HepG2 (cell line): ENCODE results near the gene NYNRIN. TPM values are rescaled to one million over a fixed set of nuclear protein-coding genes. Genes with fewer than 3 reads are reported as not detected.

Source experiments
- CREM ChIP-seq, 2 experiments: sonication (generic) in 1 of 2; formaldehyde crosslinking in 1 of 2; IDR thresholded peaks; 2 replicates each; pipeline versions ENCODE4 v1.4.0 to v1.6.1; 2016 to 2020; ENCODE audit warnings: antibody characterized with exemption in 1 of 2, mild to moderate bottlenecking in 1 of 2, missing genetic modification reagents in 1 of 2
- FOXK2 ChIP-seq: fragments of 450-650 bp; IDR thresholded peaks from 2 replicates; pipeline ENCODE4 v1.6.1; 2016
- KLF15 ChIP-seq: sonication (generic); formaldehyde crosslinking; IDR thresholded peaks from 2 replicates; pipeline ENCODE4 v1.8.1; 2023; ENCODE audit warnings: borderline replicate concordance, mild to moderate bottlenecking, inconsistent platforms, missing genetic modification reagents, mixed read lengths
- SAFB2 ChIP-seq: sonication (generic); formaldehyde crosslinking; IDR thresholded peaks from 2 replicates; pipeline ENCODE4 v1.5.1; 2020; ENCODE audit warnings: missing genetic modification reagents, low read depth, mild to moderate bottlenecking, borderline replicate concordance
- SMAD1 ChIP-seq: sonication (generic); formaldehyde crosslinking; IDR thresholded peaks from 2 replicates; pipeline ENCODE4 v1.4.0; 2020; ENCODE audit warnings: missing genetic modification reagents, low read depth, mild to moderate bottlenecking, borderline replicate concordance
- ZBTB3 ChIP-seq: sonication (generic); formaldehyde crosslinking; IDR thresholded peaks from 2 replicates; pipeline ENCODE4 v1.4.0; 2020; ENCODE audit warnings: low read depth, mild to moderate bottlenecking, moderate library complexity, missing genetic modification reagents, borderline replicate concordance
- ZNF350 ChIP-seq: sonication (generic); formaldehyde crosslinking; IDR thresholded peaks from 2 replicates; pipeline ENCODE4 v1.4.0; 2020; ENCODE audit warnings: mild to moderate bottlenecking, low read depth, missing genetic modification reagents, borderline replicate concordance
- ZNF567 ChIP-seq: sonication (generic); formaldehyde crosslinking; IDR thresholded peaks from 2 replicates; pipeline ENCODE4 v1.8.1; 2023; ENCODE audit warnings: mild to moderate bottlenecking, missing genetic modification reagents, borderline replicate concordance
- polyA plus RNA-seq, 8 experiments: library from polyadenylated mRNA; depleted of rRNA in 3 of 8; stranded (reverse) in 7 of 8; unstranded in 1 of 8; fragments of >200 nt; fragmentation: Illumina TruSeq in 4 of 8; extraction: Trizol in 4 of 8; gene quantifications; 2 replicates each; pipeline versions ENCODE4 v1.2.1 to v1.2.3, GENCODE V29; 2011 to 2016; ENCODE audit warnings: low read depth in 4 of 8, missing spikeins in 1 of 8, mixed read lengths in 1 of 8; ENCODE audit not compliant: insufficient read depth in 1 of 8
- total RNA-seq, 5 experiments: library from RNA; depleted of rRNA; stranded (reverse); fragments of >200 nt; fragmentation: Illumina TruSeq; extraction: Trizol; gene quantifications; 2 replicates each; pipeline ENCODE4 v1.2.3, GENCODE V29; 2016; ENCODE audit warnings: low read depth in 1 of 5
- TF ChIP-seq, protein P1 (sequence below): sonication (generic); formaldehyde crosslinking; IDR thresholded peaks from 2 replicates; pipeline ENCODE4 v1.9.0; 2021; ENCODE audit warnings: missing genetic modification reagents, mild to moderate bottlenecking, borderline replicate concordance
- TF ChIP-seq, protein P2 (sequence below): sonication (generic); formaldehyde crosslinking; IDR thresholded peaks from 2 replicates; pipeline ENCODE4 v1.4.0; 2020; ENCODE audit warnings: missing genetic modification reagents

The NYNRIN gene
- total and polyA plus RNA-seq, 2 of the 13 experiments (the other 11 are each of a cell fraction or from before 2014, with no cell fraction given), result 0.63 to 1.1 TPM

DNA sequence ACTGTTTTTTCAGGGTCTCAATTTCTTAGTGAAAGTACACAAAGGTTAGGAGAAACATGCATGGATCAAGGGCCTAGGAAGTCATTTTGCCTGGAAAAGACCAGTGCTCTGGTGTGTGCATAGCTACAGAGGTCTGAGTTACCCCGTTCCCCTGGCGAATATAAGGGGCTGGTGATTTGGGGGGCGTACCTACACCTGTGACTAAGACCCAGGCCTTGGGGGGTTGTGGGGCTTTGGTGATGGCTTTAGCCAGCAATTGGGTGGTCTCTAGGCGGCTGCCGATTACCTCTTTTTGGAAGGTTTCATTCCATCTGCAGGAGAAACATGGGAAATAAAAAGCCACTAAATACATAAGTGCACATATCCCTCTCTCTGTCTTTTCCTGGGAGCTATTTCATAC, 42.7 kb downstream of the NYNRIN start (continued):
- TF ChIP-seq, protein P1, sequence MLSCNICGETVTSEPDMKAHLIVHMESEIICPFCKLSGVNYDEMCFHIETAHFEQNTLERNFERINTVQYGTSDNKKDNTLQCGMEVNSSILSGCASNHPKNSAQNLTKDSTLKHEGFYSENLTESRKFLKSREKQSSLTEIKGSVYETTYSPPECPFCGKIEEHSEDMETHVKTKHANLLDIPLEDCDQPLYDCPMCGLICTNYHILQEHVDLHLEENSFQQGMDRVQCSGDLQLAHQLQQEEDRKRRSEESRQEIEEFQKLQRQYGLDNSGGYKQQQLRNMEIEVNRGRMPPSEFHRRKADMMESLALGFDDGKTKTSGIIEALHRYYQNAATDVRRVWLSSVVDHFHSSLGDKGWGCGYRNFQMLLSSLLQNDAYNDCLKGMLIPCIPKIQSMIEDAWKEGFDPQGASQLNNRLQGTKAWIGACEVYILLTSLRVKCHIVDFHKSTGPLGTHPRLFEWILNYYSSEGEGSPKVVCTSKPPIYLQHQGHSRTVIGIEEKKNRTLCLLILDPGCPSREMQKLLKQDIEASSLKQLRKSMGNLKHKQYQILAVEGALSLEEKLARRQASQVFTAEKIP (CRISPR knock-in tag), result no peak
- TF ChIP-seq CREM (IDR thresholded peaks at IDR 0.05) (no peak), CREM (CRISPR knock-in tag; IDR thresholded peaks at IDR 0.05) (no peak), ZBTB3 (CRISPR knock-in tag) (no peak), ZNF350 (no peak), KLF15 (CRISPR knock-in tag) (no peak), SAFB2 (CRISPR knock-in tag) (no peak), FOXK2 (no peak), ZNF567 (CRISPR knock-in tag) (no peak), SMAD1 (CRISPR knock-in tag) (no peak)
- TF ChIP-seq, protein P2, sequence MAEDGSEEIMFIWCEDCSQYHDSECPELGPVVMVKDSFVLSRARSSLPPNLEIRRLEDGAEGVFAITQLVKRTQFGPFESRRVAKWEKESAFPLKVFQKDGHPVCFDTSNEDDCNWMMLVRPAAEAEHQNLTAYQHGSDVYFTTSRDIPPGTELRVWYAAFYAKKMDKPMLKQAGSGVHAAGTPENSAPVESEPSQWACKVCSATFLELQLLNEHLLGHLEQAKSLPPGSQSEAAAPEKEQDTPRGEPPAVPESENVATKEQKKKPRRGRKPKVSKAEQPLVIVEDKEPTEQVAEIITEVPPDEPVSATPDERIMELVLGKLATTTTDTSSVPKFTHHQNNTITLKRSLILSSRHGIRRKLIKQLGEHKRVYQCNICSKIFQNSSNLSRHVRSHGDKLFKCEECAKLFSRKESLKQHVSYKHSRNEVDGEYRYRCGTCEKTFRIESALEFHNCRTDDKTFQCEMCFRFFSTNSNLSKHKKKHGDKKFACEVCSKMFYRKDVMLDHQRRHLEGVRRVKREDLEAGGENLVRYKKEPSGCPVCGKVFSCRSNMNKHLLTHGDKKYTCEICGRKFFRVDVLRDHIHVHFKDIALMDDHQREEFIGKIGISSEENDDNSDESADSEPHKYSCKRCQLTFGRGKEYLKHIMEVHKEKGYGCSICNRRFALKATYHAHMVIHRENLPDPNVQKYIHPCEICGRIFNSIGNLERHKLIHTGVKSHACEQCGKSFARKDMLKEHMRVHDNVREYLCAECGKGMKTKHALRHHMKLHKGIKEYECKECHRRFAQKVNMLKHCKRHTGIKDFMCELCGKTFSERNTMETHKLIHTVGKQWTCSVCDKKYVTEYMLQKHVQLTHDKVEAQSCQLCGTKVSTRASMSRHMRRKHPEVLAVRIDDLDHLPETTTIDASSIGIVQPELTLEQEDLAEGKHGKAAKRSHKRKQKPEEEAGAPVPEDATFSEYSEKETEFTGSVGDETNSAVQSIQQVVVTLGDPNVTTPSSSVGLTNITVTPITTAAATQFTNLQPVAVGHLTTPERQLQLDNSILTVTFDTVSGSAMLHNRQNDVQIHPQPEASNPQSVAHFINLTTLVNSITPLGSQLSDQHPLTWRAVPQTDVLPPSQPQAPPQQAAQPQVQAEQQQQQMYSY, result no peak
- TF ChIP-seq, all 625 proteins: peak for 14
